ENCODE data around the gene IMPACT. TPM values are rescaled to one million over a fixed set of nuclear protein-coding genes. Genes with fewer than 3 reads are reported as not detected.

IMPACT gene
- total RNA-seq, 1 experiment from 2014 or later = 25.8 TPM

DNA sequence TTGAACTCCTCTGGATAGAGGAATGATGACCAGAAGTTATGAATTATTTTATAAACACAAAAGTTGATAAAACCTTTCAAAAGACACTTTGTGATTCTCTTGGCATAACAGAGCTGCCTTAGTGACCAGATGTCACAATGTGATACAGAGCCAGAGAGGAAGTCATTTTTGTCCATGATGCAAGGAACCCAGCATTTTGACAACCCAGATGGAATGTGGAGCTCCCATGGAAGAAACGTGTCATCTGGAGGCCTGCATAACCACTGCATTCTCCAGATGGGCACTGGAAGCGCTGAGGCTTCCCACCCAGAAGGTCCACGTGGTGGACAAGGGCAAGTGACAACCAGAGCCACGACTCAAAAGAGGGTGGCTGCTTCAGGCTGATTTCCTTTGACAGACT, 64.1 kb downstream of the IMPACT start:
- TF ChIP-seq, protein P1, sequence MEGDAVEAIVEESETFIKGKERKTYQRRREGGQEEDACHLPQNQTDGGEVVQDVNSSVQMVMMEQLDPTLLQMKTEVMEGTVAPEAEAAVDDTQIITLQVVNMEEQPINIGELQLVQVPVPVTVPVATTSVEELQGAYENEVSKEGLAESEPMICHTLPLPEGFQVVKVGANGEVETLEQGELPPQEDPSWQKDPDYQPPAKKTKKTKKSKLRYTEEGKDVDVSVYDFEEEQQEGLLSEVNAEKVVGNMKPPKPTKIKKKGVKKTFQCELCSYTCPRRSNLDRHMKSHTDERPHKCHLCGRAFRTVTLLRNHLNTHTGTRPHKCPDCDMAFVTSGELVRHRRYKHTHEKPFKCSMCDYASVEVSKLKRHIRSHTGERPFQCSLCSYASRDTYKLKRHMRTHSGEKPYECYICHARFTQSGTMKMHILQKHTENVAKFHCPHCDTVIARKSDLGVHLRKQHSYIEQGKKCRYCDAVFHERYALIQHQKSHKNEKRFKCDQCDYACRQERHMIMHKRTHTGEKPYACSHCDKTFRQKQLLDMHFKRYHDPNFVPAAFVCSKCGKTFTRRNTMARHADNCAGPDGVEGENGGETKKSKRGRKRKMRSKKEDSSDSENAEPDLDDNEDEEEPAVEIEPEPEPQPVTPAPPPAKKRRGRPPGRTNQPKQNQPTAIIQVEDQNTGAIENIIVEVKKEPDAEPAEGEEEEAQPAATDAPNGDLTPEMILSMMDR (IDR thresholded peaks at IDR 0.05; ENCODE audit: unreplicated experiment) = no peak
- DNase-seq = no peak
- CTCF ChIA-PET = interaction anchor here (1.3 to 3.8 kb wide), 2 partner anchors 24 to 130 kb away, joined by 5 to 39 read pairs; no protein-coding TSS in a partner anchor
- no peaks in the 10 kb centered on the region for H3K9me3 Mint-ChIP-seq (ENCODE audit: low read depth, unreplicated experiment)
- H3K4me3 Mint-ChIP-seq (ENCODE audit: low read depth, unreplicated experiment) = no peak overlapping the region
- H3K27ac Mint-ChIP-seq (ENCODE audit: unreplicated experiment) = no peak overlapping the region
- H3K27me3 Mint-ChIP-seq (ENCODE audit: unreplicated experiment) = peaks cover 42% of the 10 kb centered on the region
- peaks cover 14% of the 10 kb centered on the region for H3K4me1 Mint-ChIP-seq (ENCODE audit: low read depth, unreplicated experiment)
- no TSS peak for BruUV-seq (replicated peaks)
- intact Hi-C loops (cut with micrococcal nuclease; ENCODE audit: unreplicated experiment) = no loop called here
- no peaks in the 10 kb centered on the region for H3K36me3 Mint-ChIP-seq (ENCODE audit: insufficient read depth, unreplicated experiment)

DNA sequence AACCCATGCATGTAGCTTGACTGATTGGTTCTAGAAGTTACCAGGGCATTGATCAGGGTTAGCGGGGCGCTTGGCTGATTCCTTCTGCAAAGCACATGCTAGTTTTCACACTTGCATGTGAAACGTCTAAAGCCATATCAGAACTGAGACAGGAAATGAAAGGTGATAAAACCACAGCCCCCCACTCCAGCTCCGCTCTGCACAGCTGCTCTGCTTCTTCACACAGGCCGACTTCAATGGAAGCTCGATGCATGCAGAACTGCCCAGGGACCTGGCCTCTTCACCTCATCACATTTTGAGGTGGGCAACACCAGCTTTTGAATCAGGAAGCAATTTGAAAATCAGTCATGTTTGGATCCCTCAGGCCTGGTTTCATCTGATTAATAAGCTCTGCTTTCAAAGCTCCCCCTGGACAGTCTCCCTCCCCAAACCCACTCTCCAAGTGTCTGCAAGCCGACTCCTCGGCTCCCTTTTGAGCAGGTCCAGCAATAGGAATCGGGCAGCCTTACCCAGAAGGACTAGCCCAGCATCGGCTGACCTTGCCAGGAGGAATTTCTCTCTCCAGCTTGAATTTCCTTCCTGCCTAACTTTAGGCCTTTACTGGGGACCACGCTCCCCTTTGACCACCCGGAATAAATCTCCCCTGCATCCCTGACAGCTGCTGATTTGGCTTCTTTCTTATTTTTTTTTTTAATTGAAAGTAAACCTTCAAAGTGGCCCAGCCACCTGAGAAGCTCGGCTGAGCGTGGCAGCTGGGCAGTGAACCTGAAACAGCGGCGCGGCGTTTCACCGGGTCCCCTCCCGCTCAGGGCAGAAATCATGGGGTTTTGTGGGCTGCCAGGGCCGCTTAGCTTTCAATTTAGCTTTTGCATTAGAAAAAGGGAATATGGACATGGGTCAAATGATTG, 65.7 kb downstream of the IMPACT start:
- H3K36me3 Mint-ChIP-seq (ENCODE audit: insufficient read depth, unreplicated experiment) = no peaks in the 10 kb centered on the region
- DNase-seq = no peak
- H3K27me3 Mint-ChIP-seq (ENCODE audit: unreplicated experiment) = peaks cover 30% of the 10 kb centered on the region
- no TSS peak for BruUV-seq (replicated peaks)
- H3K4me1 Mint-ChIP-seq (ENCODE audit: low read depth, unreplicated experiment) = peaks cover 14% of the 10 kb centered on the region
- intact Hi-C loops (cut with micrococcal nuclease; ENCODE audit: unreplicated experiment) = no loop called here
- no peaks in the 10 kb centered on the region for H3K9me3 Mint-ChIP-seq (ENCODE audit: low read depth, unreplicated experiment)
- H3K27ac Mint-ChIP-seq (ENCODE audit: unreplicated experiment) = no peak overlapping the region
- TF ChIP-seq, protein P1 (IDR thresholded peaks at IDR 0.05; ENCODE audit: unreplicated experiment) = no peak
- H3K4me3 Mint-ChIP-seq (ENCODE audit: low read depth, unreplicated experiment) = no peak overlapping the region
- CTCF ChIA-PET = interaction anchor here (0.6 kb wide), 2 partner anchors 113 to 407 kb away, joined by 3 read pairs; no protein-coding TSS in a partner anchor

DNA sequence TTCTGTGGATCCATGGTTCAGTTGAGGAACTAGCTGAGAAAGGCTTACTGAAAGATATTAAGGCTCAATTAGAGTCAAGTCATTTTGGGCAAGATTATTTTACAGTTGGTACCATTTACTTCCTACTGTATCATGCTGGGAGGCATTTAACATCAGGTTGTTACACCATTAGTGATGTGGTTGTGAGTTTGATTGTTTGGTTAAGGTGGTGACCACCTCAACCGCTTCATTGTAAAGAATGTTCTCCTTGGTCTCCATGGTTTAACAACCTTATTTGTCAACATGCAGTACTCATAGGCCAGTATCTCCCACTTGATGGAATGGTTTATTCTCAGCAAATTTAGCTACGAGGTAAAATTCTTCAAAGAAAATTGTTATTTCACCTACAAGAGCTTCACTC, 68.1 kb downstream of the IMPACT start:
- H3K4me1 Mint-ChIP-seq (ENCODE audit: low read depth, unreplicated experiment) = no peaks in the 10 kb centered on the region
- no TSS peak for BruUV-seq (replicated peaks)
- intact Hi-C loops (cut with micrococcal nuclease; ENCODE audit: unreplicated experiment) = no loop called here
- no peak overlapping the region for H3K4me3 Mint-ChIP-seq (ENCODE audit: low read depth, unreplicated experiment)
- DNase-seq = no peak
- H3K9me3 Mint-ChIP-seq (ENCODE audit: low read depth, unreplicated experiment) = no peaks in the 10 kb centered on the region
- no peaks in the 10 kb centered on the region for H3K36me3 Mint-ChIP-seq (ENCODE audit: insufficient read depth, unreplicated experiment)
- TF ChIP-seq, protein P1 (IDR thresholded peaks at IDR 0.05; ENCODE audit: unreplicated experiment) = no peak
- peaks cover 47% of the 10 kb centered on the region for H3K27me3 Mint-ChIP-seq (ENCODE audit: unreplicated experiment)
- H3K27ac Mint-ChIP-seq (ENCODE audit: unreplicated experiment) = no peak overlapping the region
- CTCF ChIA-PET = no interaction called here

DNA sequence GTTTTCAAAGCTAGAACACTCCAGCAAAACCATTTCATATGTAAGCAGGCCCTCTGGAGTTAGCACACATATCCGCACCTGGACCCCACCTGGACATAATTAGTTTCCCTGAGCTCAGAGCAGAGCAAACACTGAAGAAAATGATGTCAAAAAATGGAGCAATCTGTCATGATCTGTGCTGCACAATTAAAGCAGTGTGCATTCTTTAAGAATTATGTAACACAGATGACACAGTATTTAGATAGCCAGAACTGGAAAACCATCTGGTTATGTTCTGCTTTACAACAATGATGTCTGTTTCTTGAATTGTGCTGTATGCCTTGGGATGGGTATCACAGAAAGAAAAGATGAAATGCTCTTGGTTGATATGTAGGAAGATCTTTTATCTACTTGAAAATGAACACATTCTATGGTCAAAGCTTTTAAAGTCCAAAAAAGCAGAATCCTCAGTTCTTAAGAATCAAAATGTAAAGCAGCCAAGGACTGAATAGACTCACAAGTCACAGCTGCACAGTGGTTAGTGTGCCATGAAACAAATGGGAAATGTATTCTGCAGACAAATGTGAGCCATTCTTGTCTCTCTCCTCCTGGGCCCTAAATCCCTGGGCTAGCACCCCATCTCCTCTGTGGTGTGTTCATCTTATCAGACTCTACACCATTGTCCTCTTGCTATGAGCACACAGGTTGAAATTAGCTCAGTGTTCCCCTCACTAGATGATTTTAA, 70.7 kb downstream of the IMPACT start:
- H3K27me3 Mint-ChIP-seq (ENCODE audit: unreplicated experiment) = peaks cover 46% of the 10 kb centered on the region
- H3K27ac Mint-ChIP-seq (ENCODE audit: unreplicated experiment) = no peak overlapping the region
- intact Hi-C loops (cut with micrococcal nuclease; ENCODE audit: unreplicated experiment) = no loop called here
- no TSS peak for BruUV-seq (replicated peaks)
- no peak for DNase-seq
- CTCF ChIA-PET = interaction anchor here (1.0 kb wide), 1 partner anchor 10 kb away, joined by 3 read pairs; no protein-coding TSS in a partner anchor
- H3K4me3 Mint-ChIP-seq (ENCODE audit: low read depth, unreplicated experiment) = no peak overlapping the region
- H3K4me1 Mint-ChIP-seq (ENCODE audit: low read depth, unreplicated experiment) = no peaks in the 10 kb centered on the region
- H3K9me3 Mint-ChIP-seq (ENCODE audit: low read depth, unreplicated experiment) = no peaks in the 10 kb centered on the region
- H3K36me3 Mint-ChIP-seq (ENCODE audit: insufficient read depth, unreplicated experiment) = no peaks in the 10 kb centered on the region
- TF ChIP-seq, protein P1 (IDR thresholded peaks at IDR 0.05; ENCODE audit: unreplicated experiment) = no peak
